ENCODE results near the gene ROGDI.

ROGDI gene

DNA sequence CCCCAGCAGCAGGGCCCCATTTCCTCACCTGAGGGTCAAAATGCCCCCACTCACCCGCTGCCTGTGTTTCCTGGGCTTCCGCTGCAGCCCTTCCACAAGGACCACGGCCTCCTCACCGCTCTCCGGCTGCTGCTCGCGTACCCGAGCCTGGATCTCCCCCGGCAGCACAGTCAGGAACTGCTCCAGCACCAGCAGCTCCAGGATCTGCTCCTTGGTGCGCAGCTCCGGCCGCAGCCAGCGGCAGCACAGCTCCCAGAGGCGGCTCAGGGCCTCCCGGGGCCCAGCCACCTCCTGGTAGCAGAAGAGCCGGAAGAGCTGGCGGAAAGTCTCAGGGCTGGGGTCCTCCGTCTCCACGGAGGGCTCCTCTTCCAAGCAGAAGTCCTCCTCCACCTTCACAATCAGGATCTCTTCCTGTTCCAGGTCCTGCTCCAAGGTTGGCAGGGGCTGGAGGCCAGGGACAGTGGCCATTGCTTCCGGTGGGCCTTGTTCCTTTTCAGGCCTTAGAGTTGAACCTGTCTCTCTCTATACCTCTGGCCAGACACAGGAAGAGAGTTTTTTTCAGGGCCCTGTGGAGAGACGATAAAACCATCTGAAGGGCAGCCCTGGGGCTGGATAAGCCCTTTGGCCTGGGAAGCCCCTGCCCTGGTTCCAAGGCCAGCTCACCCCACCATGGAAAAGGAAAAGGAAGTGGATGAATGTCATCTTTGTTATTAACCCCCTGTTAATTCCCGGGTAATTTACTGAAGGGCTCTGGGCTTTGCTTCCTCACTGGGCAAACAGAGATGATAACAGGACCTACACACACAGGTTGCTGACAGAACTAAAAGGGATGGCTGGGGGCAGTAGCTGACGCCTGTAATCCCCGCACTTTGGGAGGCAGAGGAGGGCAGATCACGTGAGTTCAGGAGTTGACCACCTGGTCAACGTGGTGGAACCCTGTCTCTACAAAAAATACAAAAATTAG is 36.6 kb downstream of the ROGDI start:
- DNase-seq, result no peak

DNA sequence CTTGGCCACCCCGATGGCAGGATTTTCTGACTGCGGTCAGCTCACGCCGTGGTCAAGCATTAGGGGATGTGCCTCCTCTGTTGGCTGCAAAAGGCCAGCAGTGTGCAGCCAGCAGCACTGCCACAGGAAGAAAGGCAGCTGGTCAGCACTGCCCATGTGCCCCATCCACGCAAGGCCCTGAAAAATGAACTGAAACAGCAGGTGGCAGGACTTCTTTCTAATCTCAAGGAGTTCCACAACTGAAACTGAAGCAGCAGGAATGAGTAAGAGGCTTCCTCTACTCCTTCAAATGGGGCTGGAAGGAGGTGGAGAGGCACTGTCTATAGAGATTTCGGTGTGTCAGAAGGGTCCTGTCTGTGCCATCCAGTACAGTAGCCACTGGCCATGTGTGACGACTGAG is 38.6 kb downstream of the ROGDI start:
- no peak for DNase-seq

DNA sequence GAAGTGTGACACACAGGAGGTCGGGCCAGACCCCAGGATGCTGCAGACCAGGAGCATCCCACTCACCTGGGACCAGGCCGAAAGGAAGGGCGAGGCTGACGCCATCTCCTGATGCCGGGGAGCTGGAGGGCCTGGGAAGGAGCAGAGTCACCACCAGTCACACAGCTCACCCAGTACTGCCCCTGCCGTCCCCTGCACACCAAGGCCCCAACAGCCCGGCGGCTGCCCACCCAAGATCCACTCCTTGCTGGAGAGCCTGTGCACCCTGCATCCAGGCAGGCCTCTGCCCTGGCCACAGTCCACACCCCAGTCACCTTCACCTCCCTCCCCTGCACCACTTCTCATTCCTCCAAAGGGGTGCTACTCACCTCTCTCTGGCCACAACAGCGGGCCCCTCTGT is 40.2 kb downstream of the ROGDI start:
- DNase-seq, result no peak

GRCh38 chr16:4760221-4760910 is 42.1 kb downstream of the ROGDI start:
- no peak for DNase-seq

DNA sequence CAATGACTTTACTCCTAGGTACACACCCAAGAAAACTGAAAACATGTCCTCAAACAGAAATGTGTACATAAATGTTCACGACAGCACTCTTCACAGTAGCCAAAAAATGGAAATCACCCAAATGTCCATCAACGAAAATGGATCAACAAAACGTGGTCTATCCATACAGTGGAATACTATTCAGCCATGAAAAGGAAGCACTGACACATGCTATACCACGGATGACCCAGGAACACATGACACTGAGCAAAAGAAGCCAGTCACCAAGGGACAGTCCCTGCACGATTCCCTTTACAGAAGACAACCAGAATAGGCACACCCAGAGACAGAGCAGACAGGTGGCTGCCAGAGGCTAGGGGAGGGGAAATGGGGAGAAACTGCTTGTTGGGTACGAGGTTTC is 46.7 kb downstream of the ROGDI start:
- DNase-seq, result no peak

- no peak for DNase-seq
These were observed 47.6 kb downstream of the ROGDI start for GRCh38 chr16:4754865-4755264.

DNA sequence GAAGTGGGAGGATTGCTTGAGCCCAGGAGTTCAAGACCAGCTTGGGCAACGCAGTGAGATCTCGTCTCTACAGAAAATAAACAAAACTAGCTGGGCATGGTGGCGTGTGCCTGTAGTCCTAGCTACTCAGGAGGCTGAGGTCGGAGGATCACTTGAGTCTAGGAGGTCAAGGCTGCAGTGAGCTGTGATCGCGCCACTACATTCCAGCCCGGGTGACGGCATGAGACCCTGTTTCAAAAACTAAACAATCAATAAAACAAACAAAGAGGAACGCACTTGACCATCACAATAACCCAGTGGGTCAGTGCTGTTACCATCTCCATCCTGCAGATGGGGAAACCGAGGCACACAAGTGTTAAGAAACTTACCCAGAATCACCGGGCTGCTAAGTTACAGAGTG is 49.2 kb downstream of the ROGDI start:
- DNase-seq, result no peak

GRCh38 chr16:4752351-4753100 is 49.9 kb downstream of the ROGDI start:
- peak; percentile 71 for DNase-seq

DNA sequence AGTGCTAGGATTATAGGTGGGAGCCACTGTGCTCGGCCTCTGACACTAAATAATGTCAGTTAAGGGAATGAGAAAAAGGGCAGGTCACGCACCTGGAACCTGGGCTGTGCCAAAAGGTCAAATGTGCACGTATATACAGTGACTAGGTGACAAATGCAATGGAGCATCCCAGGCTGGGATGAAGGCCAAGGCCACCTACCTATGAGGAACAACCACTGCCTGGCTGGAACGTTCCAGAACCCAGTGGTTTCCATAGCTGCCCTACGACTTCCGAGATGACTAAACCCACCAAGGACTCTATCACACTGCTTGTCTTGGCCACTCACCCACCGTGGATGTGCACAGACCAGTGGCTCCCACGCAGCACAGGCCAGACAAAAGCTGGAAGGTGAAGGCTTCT is 51.5 kb downstream of the ROGDI start:
- DNase-seq, result no peak

DNA sequence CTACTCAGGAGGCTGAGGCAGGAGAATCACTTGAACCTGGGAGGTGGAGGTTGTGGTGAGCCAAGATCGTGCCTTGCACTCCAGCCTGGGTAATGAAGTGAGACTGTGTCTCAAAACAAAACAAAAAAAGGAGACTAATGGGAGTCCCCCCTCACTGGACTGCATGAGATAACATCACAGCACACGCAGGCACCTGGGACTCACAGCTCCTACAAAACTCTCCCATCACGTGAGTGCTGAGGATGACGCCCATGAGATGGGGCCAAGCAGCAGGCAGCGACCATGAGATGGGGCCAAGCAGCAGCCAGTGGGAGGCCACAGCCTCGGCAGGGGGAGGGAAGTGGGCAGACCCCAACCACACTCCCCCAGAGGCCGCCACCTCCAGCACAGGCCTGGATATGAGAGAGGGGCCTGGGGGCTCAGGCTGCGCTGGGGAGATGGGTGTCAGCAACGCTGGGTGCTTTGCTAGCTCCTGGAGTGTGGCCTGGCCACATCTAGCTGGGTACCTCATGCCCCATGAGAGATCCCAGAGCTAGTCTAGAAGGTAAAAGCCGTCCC is 52.7 kb downstream of the ROGDI start:
- DNase-seq, result no peak

- no peak for DNase-seq
These were observed 53.6 kb downstream of the ROGDI start for GRCh38 chr16:4748682-4749411.

DNA sequence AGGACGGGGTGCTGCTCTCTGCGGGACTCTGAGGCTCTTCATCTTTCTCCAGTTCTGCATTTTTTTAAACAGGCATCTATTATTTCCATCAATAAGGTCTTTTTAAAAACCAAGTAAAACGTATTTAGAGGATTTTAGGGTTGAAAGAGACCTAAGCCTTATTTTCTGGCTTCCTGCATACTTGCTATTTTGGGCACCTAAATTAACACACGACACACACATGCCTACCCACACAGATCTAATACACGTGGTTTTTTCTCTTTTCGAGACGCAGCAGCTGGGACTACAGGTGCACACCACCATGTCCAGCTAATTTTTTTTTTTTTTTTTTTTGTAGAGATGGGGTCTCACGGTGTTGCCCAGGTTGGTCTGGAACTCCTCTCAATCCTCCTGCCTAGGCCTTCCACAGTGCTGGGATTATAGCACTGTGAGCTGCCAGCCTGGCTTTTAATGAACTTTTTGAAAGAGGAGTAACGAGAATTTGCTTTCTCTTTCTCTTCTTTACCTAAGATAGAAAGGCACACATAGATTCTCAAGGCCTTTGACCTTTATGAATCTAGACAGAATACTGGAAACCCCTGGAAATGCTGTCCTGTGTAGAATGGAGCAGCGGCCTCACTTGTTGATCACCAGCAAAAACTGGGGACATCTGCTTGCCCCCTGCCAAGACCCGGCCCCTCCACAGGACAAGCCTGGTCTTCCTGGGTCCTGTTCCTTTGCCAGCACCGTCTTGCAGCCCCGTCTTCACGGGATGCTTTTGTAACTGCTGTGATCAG is 54.3 kb downstream of the ROGDI start:
- no peak for DNase-seq

DNA sequence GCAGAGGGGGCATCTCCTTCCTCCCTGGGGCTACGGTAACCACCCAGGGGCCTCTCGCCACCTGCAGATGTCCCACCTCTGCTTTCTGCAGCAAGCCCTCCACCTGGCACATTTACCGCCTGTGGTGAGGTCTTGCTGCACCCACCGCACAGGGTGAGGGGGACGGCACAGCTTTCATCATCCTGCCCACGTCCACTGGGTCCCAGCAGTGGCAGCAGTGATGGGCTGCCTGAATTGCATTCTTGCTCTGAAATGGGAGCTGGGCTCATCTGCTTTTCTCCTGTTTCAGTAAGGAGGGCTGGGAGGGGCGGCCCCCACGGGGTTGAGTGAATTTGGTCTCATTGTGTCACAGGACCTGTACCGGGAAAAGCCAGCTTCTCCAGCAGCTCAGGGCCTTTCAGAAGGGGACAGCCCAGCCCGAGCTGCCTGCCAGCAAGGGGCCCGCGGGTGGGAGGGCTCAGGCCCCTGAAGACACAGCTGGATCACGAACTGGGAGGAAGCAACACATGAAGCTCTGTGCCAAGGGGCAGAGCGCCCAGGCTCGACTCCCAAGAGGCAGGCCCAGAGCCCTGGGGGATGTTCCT is 55.4 kb downstream of the ROGDI start:
- DNase-seq, result no peak
